AG10803 (cell line): ENCODE data around the gene RBM10.

Source experiments
- DNase-seq: peaks from one replicate; pipeline ENCODE4 v3.0.0; 2010; ENCODE audit warnings: low read depth
- H3K4me3 ChIP-seq: 2 replicates; pipeline ENCODE4 v1.5.1; 2011; ENCODE audit warnings: mild to moderate bottlenecking, low read length, control low read depth
- TF ChIP-seq, protein P1 (sequence below): conservative IDR thresholded peaks from 2 replicates; pipeline ENCODE4 v1.5.1; 2011; ENCODE audit warnings: mild to moderate bottlenecking, low read length, control low read depth, inconsistent platforms

The RBM10 gene

DNA sequence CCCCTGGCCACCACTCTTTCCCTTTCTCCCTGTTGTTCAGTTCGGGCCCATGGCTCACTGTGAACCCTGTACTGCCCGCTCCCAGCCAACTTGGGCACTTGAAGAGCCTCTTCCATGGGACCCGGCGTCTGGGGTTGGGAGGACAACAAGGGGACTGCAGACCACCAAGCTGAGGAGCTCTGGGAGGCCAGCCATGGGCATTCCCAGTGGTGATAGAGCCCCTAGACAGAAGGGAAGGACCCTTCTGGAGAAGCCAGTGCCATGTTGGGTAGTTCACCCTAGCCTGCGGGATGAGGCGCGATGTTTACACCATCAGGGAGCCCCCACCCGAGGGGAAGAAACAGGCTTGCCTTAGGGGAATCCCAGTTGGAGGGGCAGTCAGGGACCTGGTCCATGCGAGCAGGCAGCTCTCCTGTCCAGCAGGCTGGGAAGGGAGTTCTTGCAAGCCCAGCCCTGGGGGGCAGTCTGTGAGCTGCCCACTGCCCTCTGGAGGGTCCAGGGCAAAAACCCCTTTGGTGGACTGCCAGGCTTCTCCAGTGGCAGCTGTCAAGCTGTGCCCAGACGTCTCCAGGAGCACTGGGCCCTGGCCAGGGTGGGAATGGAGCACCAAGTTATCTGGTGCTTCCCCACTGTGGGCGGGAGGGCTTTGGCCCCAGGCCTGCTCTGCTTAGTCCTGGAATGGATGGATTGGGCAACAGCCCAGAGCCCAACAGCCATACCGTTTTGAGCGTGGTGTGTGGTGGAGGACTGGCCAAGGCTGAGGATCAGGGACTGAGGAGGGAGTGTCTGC lies 24.9 kb downstream of the RBM10 start:
- DNase-seq = peak; percentile 36
- TF ChIP-seq, protein P1, sequence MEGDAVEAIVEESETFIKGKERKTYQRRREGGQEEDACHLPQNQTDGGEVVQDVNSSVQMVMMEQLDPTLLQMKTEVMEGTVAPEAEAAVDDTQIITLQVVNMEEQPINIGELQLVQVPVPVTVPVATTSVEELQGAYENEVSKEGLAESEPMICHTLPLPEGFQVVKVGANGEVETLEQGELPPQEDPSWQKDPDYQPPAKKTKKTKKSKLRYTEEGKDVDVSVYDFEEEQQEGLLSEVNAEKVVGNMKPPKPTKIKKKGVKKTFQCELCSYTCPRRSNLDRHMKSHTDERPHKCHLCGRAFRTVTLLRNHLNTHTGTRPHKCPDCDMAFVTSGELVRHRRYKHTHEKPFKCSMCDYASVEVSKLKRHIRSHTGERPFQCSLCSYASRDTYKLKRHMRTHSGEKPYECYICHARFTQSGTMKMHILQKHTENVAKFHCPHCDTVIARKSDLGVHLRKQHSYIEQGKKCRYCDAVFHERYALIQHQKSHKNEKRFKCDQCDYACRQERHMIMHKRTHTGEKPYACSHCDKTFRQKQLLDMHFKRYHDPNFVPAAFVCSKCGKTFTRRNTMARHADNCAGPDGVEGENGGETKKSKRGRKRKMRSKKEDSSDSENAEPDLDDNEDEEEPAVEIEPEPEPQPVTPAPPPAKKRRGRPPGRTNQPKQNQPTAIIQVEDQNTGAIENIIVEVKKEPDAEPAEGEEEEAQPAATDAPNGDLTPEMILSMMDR = no peak
- no peak overlapping the region for H3K4me3 ChIP-seq

DNA sequence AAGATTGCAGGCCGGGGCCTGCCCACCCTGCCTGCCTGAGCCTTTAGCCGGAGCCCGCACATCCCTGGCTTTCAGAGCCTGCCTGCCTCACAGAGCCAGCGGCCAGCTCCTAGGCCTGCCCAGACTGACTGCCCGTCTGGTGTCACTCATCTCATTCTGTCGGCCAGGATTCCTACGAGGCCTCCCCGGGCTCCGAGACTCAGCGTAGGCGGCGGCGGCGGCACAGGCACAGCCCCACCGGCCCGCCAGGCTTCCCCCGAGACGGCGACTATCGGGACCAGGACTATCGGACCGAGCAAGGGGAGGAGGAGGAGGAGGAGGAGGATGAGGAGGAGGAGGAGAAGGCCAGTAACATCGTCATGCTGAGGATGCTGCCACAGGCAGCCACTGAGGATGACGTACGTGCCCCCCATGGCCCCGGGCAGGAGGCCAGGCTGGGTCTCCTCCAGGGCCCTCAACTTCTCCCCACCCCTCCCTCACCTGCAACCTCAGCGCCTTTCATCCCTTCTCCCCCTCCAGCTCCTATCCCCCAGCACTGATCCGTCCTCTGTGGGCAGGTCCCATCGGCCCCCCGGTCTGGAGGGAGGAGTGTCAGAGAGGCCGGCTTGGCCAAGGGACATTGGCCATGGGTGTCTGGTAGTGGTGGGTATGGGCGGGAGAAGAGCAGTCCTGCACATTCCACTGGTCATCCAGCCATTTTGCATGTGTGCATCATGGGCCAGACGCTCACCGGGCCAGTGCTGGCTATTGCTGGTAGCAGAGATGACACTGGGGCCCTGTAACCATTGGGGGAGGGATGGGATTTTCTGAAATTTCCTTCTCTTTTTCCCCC lies 26.1 kb downstream of the RBM10 start:
- DNase-seq = no peak
- TF ChIP-seq, protein P1 = no peak
- H3K4me3 ChIP-seq = no peak overlapping the region

DNA sequence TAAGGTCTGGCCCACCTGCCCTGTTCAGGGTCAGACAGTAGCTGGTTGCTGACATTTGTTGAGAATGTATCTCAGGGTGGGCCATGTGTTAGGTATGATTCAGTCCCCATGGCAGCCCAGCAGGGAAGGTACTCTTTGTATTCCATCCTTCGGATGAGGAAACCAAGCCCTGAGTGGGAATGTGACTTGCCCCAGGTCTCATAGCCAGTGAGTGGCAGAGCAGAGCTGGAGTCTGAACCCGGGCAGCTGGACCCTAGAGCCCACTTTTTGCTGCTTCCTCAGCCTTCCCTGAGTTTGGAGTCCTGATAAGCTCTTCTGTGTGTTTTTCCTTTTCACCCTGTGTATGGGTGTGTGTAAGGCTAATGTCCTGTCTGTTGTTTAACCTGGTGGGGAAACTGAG lies 27.0 kb downstream of the RBM10 start:
- no peak overlapping the region for H3K4me3 ChIP-seq
- no peak for DNase-seq
- TF ChIP-seq, protein P1 = no peak

GRCh38 chrX:47172549-47172948 lies 27.5 kb downstream of the RBM10 start:
- no peak for DNase-seq
- TF ChIP-seq, protein P1 = no peak

DNA sequence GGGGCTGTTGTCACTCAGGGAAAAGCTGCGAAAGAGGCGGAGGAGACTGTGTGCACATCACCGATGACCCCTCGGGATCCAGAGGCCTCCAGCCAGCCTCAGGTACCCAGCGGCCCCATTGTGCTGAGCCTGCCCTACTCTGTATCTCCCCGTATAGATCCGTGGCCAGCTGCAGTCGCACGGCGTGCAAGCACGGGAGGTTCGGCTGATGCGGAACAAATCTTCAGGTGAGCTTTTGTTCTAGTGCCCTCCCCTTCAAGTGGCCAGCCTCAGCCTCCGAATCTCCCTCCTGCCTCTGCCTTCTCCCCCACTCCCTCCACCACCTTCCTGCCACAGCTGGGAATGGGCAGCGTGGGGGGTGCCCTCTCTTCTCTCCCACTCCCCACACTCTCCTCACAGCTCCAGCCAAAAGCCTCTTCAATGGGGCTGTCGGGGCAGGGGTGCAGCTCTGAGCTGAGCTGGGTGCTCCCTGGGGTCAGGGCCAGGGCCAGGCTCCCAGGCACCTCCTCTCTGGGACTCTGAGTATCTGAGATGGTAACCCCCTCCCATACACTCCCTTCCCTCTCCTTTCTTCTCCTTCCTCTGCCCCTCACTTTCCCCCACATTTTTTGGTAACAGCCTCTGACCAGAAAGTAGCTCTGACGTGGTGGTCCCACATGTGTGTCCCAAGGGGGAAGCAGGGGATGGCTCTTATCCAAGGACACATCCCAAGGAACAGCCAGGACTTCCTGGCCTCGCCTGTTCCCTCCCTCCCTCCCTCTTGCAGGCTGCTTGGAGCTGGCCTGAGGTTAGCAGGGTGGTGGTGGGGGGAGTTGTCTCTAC lies 28.2 kb downstream of the RBM10 start:
- no peak overlapping the region for H3K4me3 ChIP-seq
- TF ChIP-seq, protein P1 = no peak
- no peak for DNase-seq

More at GRCh38 chrX:47172549-47172948, 27.5 kb downstream of the RBM10 start:
- no peak overlapping the region for H3K4me3 ChIP-seq

DNA sequence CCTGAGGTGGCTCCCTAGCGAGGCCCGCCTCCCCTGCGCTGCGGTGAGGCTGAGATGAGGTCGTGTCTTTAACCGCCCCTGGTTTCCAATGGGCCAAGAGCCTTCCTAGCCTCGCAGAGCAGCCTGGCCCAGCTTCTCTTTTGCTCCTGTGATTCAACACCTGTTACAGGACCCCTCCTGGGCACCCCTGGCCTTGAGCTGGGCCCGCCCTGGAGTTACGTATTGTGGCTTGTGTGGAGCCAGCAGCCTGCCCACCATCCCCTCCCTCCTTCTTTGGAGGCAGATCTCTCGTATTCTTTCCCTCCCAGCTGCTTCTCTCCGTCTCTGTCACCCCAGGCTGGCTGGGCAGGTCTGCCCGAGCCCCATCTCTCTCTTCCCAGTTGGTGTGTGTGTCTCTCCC lies 29.4 kb downstream of the RBM10 start:
- TF ChIP-seq, protein P1 = no peak
- no peak overlapping the region for H3K4me3 ChIP-seq
- DNase-seq = no peak
